ENCODE measurements around the gene RSBN1L. TPM values are rescaled to one million over a fixed set of nuclear protein-coding genes. Genes with fewer than 3 reads are reported as not detected.

Gene RSBN1L
- total RNA-seq, 1 experiment from 2014 or later: 15.5 TPM

DNA sequence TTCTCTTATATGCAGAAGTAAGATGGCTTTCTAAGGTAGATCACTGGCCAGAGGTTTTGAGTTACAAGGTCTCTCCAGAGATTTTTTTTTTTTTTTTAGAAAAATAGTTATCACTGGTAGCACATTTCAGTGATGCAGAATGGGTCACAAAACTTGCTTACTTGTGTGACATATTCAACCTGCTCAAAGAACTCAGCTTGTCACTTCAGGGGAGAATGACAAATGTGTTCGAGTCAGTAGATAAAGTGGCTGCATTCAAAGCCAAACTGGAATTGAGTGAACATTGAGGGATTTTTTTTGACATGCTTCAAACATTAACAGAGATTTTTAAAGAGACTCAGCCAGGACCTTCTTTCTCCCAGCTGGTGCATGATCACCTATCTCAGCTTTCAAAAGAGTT lies 135.7 kb downstream of the RSBN1L start:
- DNase-seq (ENCODE audit: low read depth, low spot score) (no peak), ATAC-seq (no peak)
- Histone ChIP-seq H3K4me2 (ENCODE audit: low read length) (no peak overlapping the region), H3K9ac (ENCODE audit: low read length) (no peak overlapping the region), H3K4me1 (ENCODE audit: control insufficient read depth in 1 of 2, insufficient read depth in 2 of 2, low read length in 2 of 2) (peaks cover 13 to 18% of the 10 kb centered on the region in 2 experiments), H2AFZ (ENCODE audit: low read depth, low read length, poor library complexity, severe bottlenecking) (no peak overlapping the region), H3K27me3 (ENCODE audit: insufficient read depth, low read length) (no peaks in the 10 kb centered on the region), H3K36me3 (ENCODE audit: control insufficient read depth in 1 of 2, insufficient read depth in 2 of 2, low read length in 2 of 2) (no peaks in the 10 kb centered on the region), H3K9me2 (ENCODE audit: insufficient read depth) (no peaks in the 10 kb centered on the region), H3K27ac (ENCODE audit: low read depth, low read length) (no peak overlapping the region), H3K79me2 (ENCODE audit: insufficient read depth, low read length) (peaks cover 5% of the 10 kb centered on the region), H3K4me3 (replicated peaks in 1 of 2; ENCODE audit: low read depth in 1 of 2, low read length in 2 of 2) (no peak overlapping the region), H4K20me1 (ENCODE audit: insufficient read depth) (no peaks in the 10 kb centered on the region), H3K9me3 (ENCODE audit: control insufficient read depth in 1 of 2, insufficient read depth in 1 of 2, low read depth in 1 of 2, low read length in 2 of 2) (no peaks in the 10 kb centered on the region)
- TF ChIP-seq CBX3 (IDR thresholded peaks at IDR 0.05; ENCODE audit: low read depth) (no peak), ELF1 (IDR thresholded peaks at IDR 0.05; ENCODE audit: borderline replicate concordance, low read depth) (no peak), SP1 (IDR thresholded peaks at IDR 0.05; ENCODE audit: low read depth) (no peak), YY1 (IDR thresholded peaks at IDR 0.05; ENCODE audit: extremely low read depth, insufficient replicate concordance, low read depth, low read length) (no peak)
- intact Hi-C loops (cut with micrococcal nuclease): no loop called here
- ChIA-PET RAD21 (ENCODE audit: low non-redundant PET in 1 of 2, low total read pairs in 2 of 2, uncharacterized antibody in 2 of 2, unreplicated experiment in 2 of 2) (no interaction called here), CTCF (no interaction called here), POLR2A (no interaction called here)
- no TSS peak for BruUV-seq (replicated peaks)

Other genes starting within 250 kb of the RSBN1L start
- gene PTPN12, start 159.2 kb upstream of the RSBN1L start, total RNA-seq (2021; ENCODE audit: unreplicated experiment): 80.5 TPM
- 10.3 TPM for gene TMEM60, start 102.0 kb downstream of the RSBN1L start, total RNA-seq (2021; ENCODE audit: unreplicated experiment)
- 26.7 TPM for gene PHTF2, start 102.3 kb downstream of the RSBN1L start, total RNA-seq (2021; ENCODE audit: unreplicated experiment)

Data from HCT116 (cell line).